Glutamatergic neuron (in vitro differentiated cells): ENCODE results near the gene KRTAP20-4. TPM values are rescaled to one million over a fixed set of nuclear protein-coding genes. Genes with fewer than 3 reads are reported as not detected.

Experiments used
- DNase-seq: peaks from one replicate; pipeline ENCODE4 v3.0.0; 2022
- H3K27ac Mint-ChIP-seq: one replicate; pipeline ENCODE4 v1.8.0; 2020; ENCODE audit warnings: mild to moderate bottlenecking, mixed read lengths, inconsistent platforms; ENCODE audit not compliant: unreplicated experiment
- H3K27me3 Mint-ChIP-seq: one replicate; pipeline ENCODE4 v1.8.0; 2020; ENCODE audit warnings: mild to moderate bottlenecking, moderate library complexity, mixed read lengths, inconsistent platforms; ENCODE audit not compliant: unreplicated experiment
- H3K36me3 Mint-ChIP-seq: one replicate; pipeline ENCODE4 v1.8.0; 2020; ENCODE audit warnings: mild to moderate bottlenecking, mixed read lengths, inconsistent platforms; ENCODE audit not compliant: unreplicated experiment
- H3K4me1 Mint-ChIP-seq: one replicate; pipeline ENCODE4 v1.8.0; 2020; ENCODE audit warnings: mild to moderate bottlenecking, low read depth, mixed read lengths, inconsistent platforms; ENCODE audit not compliant: unreplicated experiment
- H3K4me3 Mint-ChIP-seq: one replicate; pipeline ENCODE4 v1.8.0; 2020; ENCODE audit warnings: mild to moderate bottlenecking, mixed read lengths, inconsistent platforms; ENCODE audit not compliant: unreplicated experiment
- H3K9me3 Mint-ChIP-seq: one replicate; pipeline ENCODE4 v1.8.0; 2020; ENCODE audit warnings: mild to moderate bottlenecking, moderate library complexity, mixed read lengths, inconsistent platforms; ENCODE audit not compliant: unreplicated experiment
- total RNA-seq: library from RNA; stranded (reverse); fragmentation: NEBNext Ultra II Directional; extraction: Animal tissue kit (Norgen Biotek cat#: 25700); gene quantifications from one replicate; pipeline ENCODE4 v1.2.1, GENCODE V29; 2021; ENCODE audit not compliant: unreplicated experiment
- TF ChIP-seq, protein P1 (sequence below): fragments of 200-600 bp; sonication (generic); IDR thresholded peaks from one replicate; pipeline ENCODE4 v1.5.0; 2021; ENCODE audit not compliant: partially characterized antibody, unreplicated experiment

KRTAP20-4 gene
- total RNA-seq, 1 donor from 2014 or later, result not detected

GRCh38 chr21:30612132-30612531, 8.3 kb upstream of the KRTAP20-4 start:
- Mint-ChIP-seq H3K4me1 (no peaks in the 10 kb centered on the region), H3K27ac (no peak overlapping the region), H3K9me3 (no peaks in the 10 kb centered on the region), H3K27me3 (no peaks in the 10 kb centered on the region), H3K36me3 (no peaks in the 10 kb centered on the region), H3K4me3 (no peak overlapping the region)
- TF ChIP-seq, protein P1, sequence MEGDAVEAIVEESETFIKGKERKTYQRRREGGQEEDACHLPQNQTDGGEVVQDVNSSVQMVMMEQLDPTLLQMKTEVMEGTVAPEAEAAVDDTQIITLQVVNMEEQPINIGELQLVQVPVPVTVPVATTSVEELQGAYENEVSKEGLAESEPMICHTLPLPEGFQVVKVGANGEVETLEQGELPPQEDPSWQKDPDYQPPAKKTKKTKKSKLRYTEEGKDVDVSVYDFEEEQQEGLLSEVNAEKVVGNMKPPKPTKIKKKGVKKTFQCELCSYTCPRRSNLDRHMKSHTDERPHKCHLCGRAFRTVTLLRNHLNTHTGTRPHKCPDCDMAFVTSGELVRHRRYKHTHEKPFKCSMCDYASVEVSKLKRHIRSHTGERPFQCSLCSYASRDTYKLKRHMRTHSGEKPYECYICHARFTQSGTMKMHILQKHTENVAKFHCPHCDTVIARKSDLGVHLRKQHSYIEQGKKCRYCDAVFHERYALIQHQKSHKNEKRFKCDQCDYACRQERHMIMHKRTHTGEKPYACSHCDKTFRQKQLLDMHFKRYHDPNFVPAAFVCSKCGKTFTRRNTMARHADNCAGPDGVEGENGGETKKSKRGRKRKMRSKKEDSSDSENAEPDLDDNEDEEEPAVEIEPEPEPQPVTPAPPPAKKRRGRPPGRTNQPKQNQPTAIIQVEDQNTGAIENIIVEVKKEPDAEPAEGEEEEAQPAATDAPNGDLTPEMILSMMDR, result no peak
- no peak for DNase-seq

GRCh38 chr21:30613836-30614235, 6.6 kb upstream of the KRTAP20-4 start, which contains the start of gene KRTAP6-1:
TSS of gene KRTAP6-1 (minus strand) at chr21:30613930. CDS start at chr21:30613904, 26 bp downstream.
- DNase-seq, result no peak
- H3K4me1 Mint-ChIP-seq, result no peaks in the 10 kb centered on the region
- no peaks in the 10 kb centered on the region for H3K36me3 Mint-ChIP-seq
- no peak within 1 kb of the TSS for H3K4me3 Mint-ChIP-seq
- no peaks in the 10 kb centered on the region for H3K27me3 Mint-ChIP-seq
- H3K9me3 Mint-ChIP-seq, result no peaks in the 10 kb centered on the region
- TF ChIP-seq, protein P1, result no peak
- no peak within 1 kb of the TSS for H3K27ac Mint-ChIP-seq

DNA sequence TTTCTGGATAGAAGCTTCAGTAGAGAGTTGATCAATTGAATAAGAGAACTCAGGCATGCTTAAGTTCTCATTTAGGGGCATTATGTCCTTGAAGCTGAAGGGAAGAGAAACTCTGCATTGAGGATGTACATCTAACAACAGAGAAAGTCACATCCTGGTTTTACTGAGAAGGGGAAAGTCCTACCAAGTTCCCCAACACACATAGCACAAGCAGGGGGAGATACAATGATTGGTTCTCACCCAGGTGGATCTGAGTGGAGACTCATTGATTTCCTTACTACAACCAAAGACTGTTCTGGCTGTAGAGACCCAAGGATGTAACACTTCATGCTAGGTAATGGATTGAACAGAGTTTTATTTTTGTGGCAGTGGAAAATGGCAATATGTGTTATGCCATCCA, 5.2 kb upstream of the KRTAP20-4 start:
- Mint-ChIP-seq H3K4me3 (no peak overlapping the region), H3K4me1 (no peaks in the 10 kb centered on the region), H3K27ac (no peak overlapping the region), H3K9me3 (no peaks in the 10 kb centered on the region), H3K36me3 (no peaks in the 10 kb centered on the region), H3K27me3 (no peaks in the 10 kb centered on the region)
- TF ChIP-seq, protein P1, result no peak
- no peak for DNase-seq

DNA sequence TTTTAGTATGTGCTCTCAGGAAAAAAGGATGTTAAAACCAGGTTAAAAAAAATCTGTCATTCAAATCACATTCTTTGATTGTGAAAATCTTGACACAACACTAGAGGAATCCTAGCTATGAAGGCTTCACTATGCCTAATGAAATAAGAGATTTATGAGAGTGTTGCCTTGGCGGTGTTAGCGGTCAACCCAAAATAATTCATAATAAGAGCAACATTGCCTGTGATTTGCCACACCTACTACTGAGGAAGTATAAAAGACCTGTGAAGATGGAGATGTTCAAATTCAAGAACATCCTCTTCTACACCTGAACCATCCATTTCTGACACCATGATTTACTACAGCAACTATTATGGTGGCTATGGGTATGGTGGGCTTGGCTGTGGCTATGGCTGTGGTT, 4.3 kb upstream of the KRTAP20-4 start, which contains the start of gene KRTAP20-1:
TSS of gene KRTAP20-1 (plus strand) at position 301 of the 400 bp plus-strand sequence. CDS start at position 331, 30 bp downstream.
- Mint-ChIP-seq H3K27ac (no peak within 1 kb of the TSS), H3K9me3 (no peaks in the 10 kb centered on the region), H3K4me3 (no peak within 1 kb of the TSS), H3K27me3 (no peaks in the 10 kb centered on the region), H3K4me1 (no peaks in the 10 kb centered on the region), H3K36me3 (no peaks in the 10 kb centered on the region)
- DNase-seq, result no peak
- TF ChIP-seq, protein P1, result no peak

- TF ChIP-seq, protein P1, result no peak
- H3K9me3 Mint-ChIP-seq, result peaks cover 2% of the 10 kb centered on the region
- no peak overlapping the region for H3K4me3 Mint-ChIP-seq
- no peak for DNase-seq
- H3K27ac Mint-ChIP-seq, result no peak overlapping the region
- no peaks in the 10 kb centered on the region for H3K27me3 Mint-ChIP-seq
- no peaks in the 10 kb centered on the region for H3K4me1 Mint-ChIP-seq
- peaks cover 7% of the 10 kb centered on the region for H3K36me3 Mint-ChIP-seq
Observed at GRCh38 chr21:30620080-30620479, 347 bp upstream of the KRTAP20-4 start.
